PC-9 (cell line): ENCODE data around the gene SLC25A21. TPM values are rescaled to one million over a fixed set of nuclear protein-coding genes. Genes with fewer than 3 reads are reported as not detected.
A peak's percentile ranks its signal among the peaks of the same experiment; 100 is the strongest.

Experiments
- BruUV-seq: library from RNA; stranded (reverse); fragments of 400-500 nt; replicated peaks from 2 replicates; lab custom pipeline; 2021; lab: Mats Ljungman, UMichigan
- CTCF ChIA-PET: fragments of 300-600 bp; sonication (Branson Sonifier 250); formaldehyde crosslinking; loops from one replicate; lab custom pipeline; 2022; ENCODE audit warnings: antibody characterized with exemption; lab: Charles Lee
- POLR2A ChIA-PET: fragments of 300-600 bp; sonication (Branson Sonifier 250); formaldehyde crosslinking; loops from one replicate; lab custom pipeline; 2022; ENCODE audit warnings: antibody characterized with exemption; ENCODE audit not compliant: unreplicated experiment; lab: Charles Lee
- DNase-seq, 2 experiments: peaks; one replicate each; pipeline versions ENCODE4 v3.0.0 to v3.0.0-alpha.2; 2015 to 2022; ENCODE audit warnings: mixed read lengths in 1 of 2
- H2AFZ ChIP-seq: fragments of 200-600 bp; sonication (generic); 2 replicates; pipeline ENCODE4 v1.8.1; 2017; ENCODE audit warnings: antibody characterized with exemption
- H3F3A ChIP-seq: fragments of 200-600 bp; sonication (generic); 2 replicates; pipeline ENCODE4 v1.8.1; 2017; ENCODE audit warnings: antibody characterized with exemption, mild to moderate bottlenecking, low read depth; ENCODE audit not compliant: insufficient read depth
- H3K27ac ChIP-seq: fragments of 200-600 bp; sonication (generic); 2 replicates; pipeline ENCODE4 v1.6.1; 2016; ENCODE audit warnings: mixed run types
- H3K27me3 ChIP-seq: fragments of 200-600 bp; sonication (generic); 2 replicates; pipeline ENCODE4 v1.6.1; 2016; ENCODE audit warnings: low read depth, mixed run types; ENCODE audit not compliant: insufficient read depth
- H3K36me3 ChIP-seq: fragments of 200-600 bp; sonication (generic); 2 replicates; pipeline ENCODE4 v1.6.1; 2016; ENCODE audit warnings: low read depth, mixed run types
- H3K4me1 ChIP-seq: fragments of 200-600 bp; sonication (generic); replicated peaks from 2 replicates; pipeline ENCODE4 v1.6.1; 2016; ENCODE audit warnings: mixed run types; ENCODE audit not compliant: insufficient read depth
- H3K4me2 ChIP-seq: fragments of 200-600 bp; sonication (generic); 2 replicates; pipeline ENCODE4 v1.6.1; 2017; ENCODE audit warnings: mixed run types
- H3K4me3 ChIP-seq: fragments of 200-600 bp; sonication (generic); 2 replicates; pipeline ENCODE4 v1.6.1; 2016; ENCODE audit warnings: mixed run types
- H3K79me2 ChIP-seq: fragments of 200-600 bp; sonication (generic); 2 replicates; pipeline ENCODE4 v1.6.1; 2017; ENCODE audit warnings: low read depth, mixed run types
- H3K9me2 ChIP-seq: fragments of 200-600 bp; sonication (generic); 2 replicates; pipeline ENCODE4 v1.8.1; 2017; ENCODE audit warnings: mild to moderate bottlenecking; ENCODE audit not compliant: insufficient read depth
- H3K9me3 ChIP-seq: fragments of 200-600 bp; sonication (generic); 2 replicates; pipeline ENCODE4 v1.8.1; 2016; ENCODE audit warnings: low read depth; ENCODE audit not compliant: insufficient read depth
- H4K20me1 ChIP-seq: fragments of 200-600 bp; sonication (generic); 2 replicates; pipeline ENCODE4 v1.8.1; 2017; ENCODE audit not compliant: insufficient read depth
- EZH2 ChIP-seq: fragments of 200-600 bp; sonication (generic); IDR thresholded peaks from 2 replicates; pipeline ENCODE4 v1.8.0; 2017; ENCODE audit warnings: antibody characterized with exemption, low read depth
- intact Hi-C: fragments of 100-400 bp; cut with micrococcal nuclease; formaldehyde crosslinking; loops from one replicate; pipeline ENCODE4 v1.10.0; 2022; ENCODE audit not compliant: unreplicated experiment
- microRNA-seq: library from miRNA; unstranded; fragments of <30 nt; microRNA quantifications from one replicate; pipeline ENCODE4 v1.2.0, GENCODE V29; 2021; ENCODE audit warnings: borderline number of aligned reads, borderline replicate concordance
- total RNA-seq: library from RNA; stranded (reverse); gene quantifications from 2 replicates; pipeline ENCODE4 v1.2.3, GENCODE V29; 2021
- TF ChIP-seq, protein P1 (sequence below): fragments of 200-600 bp; sonication (generic); conservative IDR thresholded peaks from 2 replicates; pipeline ENCODE4 v1.6.1; 2017; ENCODE audit warnings: mixed run types, antibody characterized with exemption, mild to moderate bottlenecking, moderate library complexity

SLC25A21 gene
- total RNA-seq, 1 experiment from 2014 or later: 3.2 TPM

DNA sequence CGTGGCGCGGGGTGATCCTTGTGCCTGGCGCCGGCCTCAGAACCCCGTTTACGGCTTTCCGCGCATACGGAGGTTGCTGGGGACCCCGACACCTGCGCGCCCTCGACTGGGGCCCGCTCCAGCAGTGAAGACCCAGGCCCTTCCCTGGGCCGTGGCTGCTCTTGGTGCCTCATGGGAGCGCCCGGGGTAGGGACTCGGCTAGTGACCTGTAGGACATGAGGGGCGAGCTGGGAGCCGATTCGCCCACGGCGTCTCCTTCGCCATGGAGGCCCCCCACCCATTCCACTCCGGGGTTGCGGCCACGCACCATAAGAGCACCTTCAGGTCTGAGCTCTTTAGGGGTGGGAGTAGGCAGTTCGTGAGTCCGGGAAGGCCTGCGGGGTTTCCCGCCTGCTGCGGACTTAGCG, 525.0 kb downstream of the SLC25A21 start:
- Histone ChIP-seq H3K27ac (no peak overlapping the region), H3K79me2 (no peaks in the 10 kb centered on the region), H3K4me2 (peak overlapping the region; percentile 65), H3K4me1 (no peaks in the 10 kb centered on the region), H3K9me2 (no peaks in the 10 kb centered on the region), H4K20me1 (no peaks in the 10 kb centered on the region), H2AFZ (no peak overlapping the region), H3K4me3 (peak overlapping the region; percentile 31; the same call in 1 of the 2 replicates), H3F3A (no peaks in the 10 kb centered on the region), H3K9me3 (no peaks in the 10 kb centered on the region), H3K36me3 (no peaks in the 10 kb centered on the region), H3K27me3 (no peaks in the 10 kb centered on the region)
- TF ChIP-seq, protein P1, sequence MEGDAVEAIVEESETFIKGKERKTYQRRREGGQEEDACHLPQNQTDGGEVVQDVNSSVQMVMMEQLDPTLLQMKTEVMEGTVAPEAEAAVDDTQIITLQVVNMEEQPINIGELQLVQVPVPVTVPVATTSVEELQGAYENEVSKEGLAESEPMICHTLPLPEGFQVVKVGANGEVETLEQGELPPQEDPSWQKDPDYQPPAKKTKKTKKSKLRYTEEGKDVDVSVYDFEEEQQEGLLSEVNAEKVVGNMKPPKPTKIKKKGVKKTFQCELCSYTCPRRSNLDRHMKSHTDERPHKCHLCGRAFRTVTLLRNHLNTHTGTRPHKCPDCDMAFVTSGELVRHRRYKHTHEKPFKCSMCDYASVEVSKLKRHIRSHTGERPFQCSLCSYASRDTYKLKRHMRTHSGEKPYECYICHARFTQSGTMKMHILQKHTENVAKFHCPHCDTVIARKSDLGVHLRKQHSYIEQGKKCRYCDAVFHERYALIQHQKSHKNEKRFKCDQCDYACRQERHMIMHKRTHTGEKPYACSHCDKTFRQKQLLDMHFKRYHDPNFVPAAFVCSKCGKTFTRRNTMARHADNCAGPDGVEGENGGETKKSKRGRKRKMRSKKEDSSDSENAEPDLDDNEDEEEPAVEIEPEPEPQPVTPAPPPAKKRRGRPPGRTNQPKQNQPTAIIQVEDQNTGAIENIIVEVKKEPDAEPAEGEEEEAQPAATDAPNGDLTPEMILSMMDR: no peak
- TF ChIP-seq EZH2: no peak
- no TSS peak for BruUV-seq
- ChIA-PET CTCF (interaction anchor here (0.6 to 2.3 kb wide), 5 partner anchors 90 to 502 kb away, joined by 4 to 20 read pairs (median 7); no protein-coding TSS in a partner anchor), POLR2A (no interaction called here)
- intact Hi-C loops: loop anchor here (1.0 kb wide), 1 partner anchor 502 kb away; no protein-coding TSS in a partner anchor
- no peak for DNase-seq

DNA sequence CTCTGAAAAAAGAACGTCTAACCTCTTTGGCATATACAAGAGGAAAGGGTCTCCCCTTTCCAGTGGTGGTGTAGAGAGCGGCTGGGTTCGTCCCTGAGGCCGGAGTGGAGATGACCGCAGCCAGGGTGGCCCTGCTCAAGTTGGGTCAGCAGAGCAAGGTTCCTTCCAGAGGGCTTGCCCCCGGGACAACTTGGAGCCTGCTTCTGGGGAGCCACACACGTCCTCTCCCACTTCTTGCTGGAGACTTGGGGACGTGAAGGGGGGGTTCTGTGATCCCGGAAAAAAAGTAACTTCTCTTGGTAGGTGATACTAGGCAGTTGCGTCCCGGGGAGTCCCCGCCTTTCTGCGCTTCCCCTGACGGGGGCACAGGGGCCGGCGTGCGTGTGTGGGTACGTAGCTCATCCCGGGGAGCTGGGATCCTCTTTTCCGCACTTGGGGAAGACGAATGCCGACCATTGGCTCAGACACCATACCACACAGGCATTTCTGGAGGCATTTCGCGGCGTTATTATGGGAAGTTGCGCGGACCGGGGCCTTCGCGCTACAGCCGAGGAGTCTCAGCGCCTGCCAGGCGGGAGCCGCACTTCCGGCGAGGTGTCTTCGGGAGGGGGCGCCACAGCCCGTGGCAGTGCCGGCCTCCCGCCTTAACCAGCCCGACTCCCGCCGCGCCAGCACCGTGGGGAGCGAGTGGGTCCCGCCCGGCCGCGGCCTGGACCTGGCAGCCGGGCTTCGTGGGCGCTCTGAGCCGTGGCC, 525.6 kb downstream of the SLC25A21 start:
- no peak overlapping the region for H3K4me3 ChIP-seq
- BruUV-seq: no TSS peak
- ChIA-PET CTCF (interaction anchor here (0.6 to 2.3 kb wide), 5 partner anchors 90 to 503 kb away, joined by 4 to 20 read pairs (median 7); no protein-coding TSS in a partner anchor), POLR2A (interaction anchor here (0.6 kb wide), 1 partner anchor 173 kb away, joined by 6 read pairs; no protein-coding TSS in a partner anchor)
- no peak overlapping the region for H3K27ac ChIP-seq
- no peaks in the 10 kb centered on the region for H3K79me2 ChIP-seq
- TF ChIP-seq, protein P1: no peak
- no peak for TF ChIP-seq EZH2
- peak in 1 of 2 experiments; percentile 3 for DNase-seq
- no peaks in the 10 kb centered on the region for H3K9me2 ChIP-seq
- no peak overlapping the region for H3K4me2 ChIP-seq
- H2AFZ ChIP-seq: no peak overlapping the region
- H3K27me3 ChIP-seq: no peaks in the 10 kb centered on the region
- H3F3A ChIP-seq: no peaks in the 10 kb centered on the region
- H3K4me1 ChIP-seq: no peaks in the 10 kb centered on the region
- no peaks in the 10 kb centered on the region for H4K20me1 ChIP-seq
- intact Hi-C loops: loop anchor here (1.0 kb wide), 1 partner anchor 502 kb away; no protein-coding TSS in a partner anchor
- no peaks in the 10 kb centered on the region for H3K9me3 ChIP-seq
- H3K36me3 ChIP-seq: no peaks in the 10 kb centered on the region

DNA sequence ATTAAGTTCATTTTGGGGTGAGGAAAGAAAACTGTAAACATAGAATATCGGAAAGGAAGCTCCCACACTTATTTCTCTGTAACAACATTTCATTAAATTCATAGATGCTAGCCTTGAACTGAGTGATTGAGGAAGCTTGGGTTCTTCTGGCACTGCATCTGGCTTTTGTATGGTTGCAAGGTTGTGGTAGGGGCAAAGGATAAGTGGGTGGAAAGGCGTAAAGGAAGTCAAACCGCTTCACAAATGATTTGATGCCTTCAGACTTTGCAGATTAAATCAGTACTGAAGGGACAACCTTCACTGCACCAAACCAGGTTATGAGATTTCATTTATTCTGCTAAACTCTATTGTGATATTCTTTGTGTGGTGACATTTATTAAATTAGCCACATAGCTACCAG, 538.8 kb downstream of the SLC25A21 start:
- POLR2A ChIA-PET: no interaction called here
- no peak overlapping the region for H3K4me2 ChIP-seq
- no peaks in the 10 kb centered on the region for H3F3A ChIP-seq
- no peaks in the 10 kb centered on the region for H3K36me3 ChIP-seq
- no peak overlapping the region for H3K4me3 ChIP-seq
- CTCF ChIA-PET: no interaction called here
- no peak overlapping the region for H2AFZ ChIP-seq
- no peak overlapping the region for H3K27ac ChIP-seq
- no peaks in the 10 kb centered on the region for H4K20me1 ChIP-seq
- intact Hi-C loops: no loop called here
- TF ChIP-seq, protein P1: no peak
- TF ChIP-seq EZH2: no peak
- no peaks in the 10 kb centered on the region for H3K4me1 ChIP-seq
- H3K9me3 ChIP-seq: no peaks in the 10 kb centered on the region
- no peak for DNase-seq
- H3K27me3 ChIP-seq: no peaks in the 10 kb centered on the region
- H3K79me2 ChIP-seq: no peaks in the 10 kb centered on the region
- H3K9me2 ChIP-seq: no peaks in the 10 kb centered on the region
- BruUV-seq: no TSS peak

Small RNA genes lying within 50 kb of the gene (microRNA-seq; reads per million reads assigned to microRNA genes)
- not detected for gene MIR4503

Other genes with a start within 250 kb of the SLC25A21 start
- gene MIPOL1, start 25.3 kb upstream of the SLC25A21 start, total RNA-seq: 12.1 and 13.1 TPM in 2 replicates